Measurements from ENCODE around the gene DOK1. TPM values are rescaled to one million over a fixed set of nuclear protein-coding genes. Genes with fewer than 3 reads are reported as not detected.

Gene DOK1
- total RNA-seq, 2 donors from 2014 or later = 7.9 to 12.4 TPM

DNA sequence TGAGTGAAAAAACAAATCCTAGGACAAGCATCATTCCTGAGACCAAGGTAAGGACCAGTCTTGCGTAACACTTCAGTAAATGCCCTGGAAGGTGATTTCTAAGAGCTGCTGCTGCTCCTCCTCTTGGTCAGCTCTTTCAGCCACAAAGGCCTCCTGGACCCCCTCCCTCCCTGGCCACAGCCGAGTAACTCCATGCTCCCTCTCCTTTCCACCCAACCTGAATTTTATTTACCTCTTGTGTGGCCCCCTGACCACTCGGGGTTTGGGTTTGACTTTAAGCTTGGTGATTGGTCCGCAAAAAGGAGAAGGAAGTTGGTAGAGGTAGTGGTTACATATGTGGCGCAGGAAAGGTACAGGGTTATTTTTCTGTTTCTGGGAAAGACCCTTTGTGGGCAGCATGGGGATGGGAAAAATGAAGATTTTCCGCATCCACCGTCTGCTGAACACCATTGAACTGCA lies 15.6 kb upstream of the DOK1 start:
- intact Hi-C loops (cut with DNase I) = no loop called here
- no peak for DNase-seq
- no peak for ATAC-seq

DNA sequence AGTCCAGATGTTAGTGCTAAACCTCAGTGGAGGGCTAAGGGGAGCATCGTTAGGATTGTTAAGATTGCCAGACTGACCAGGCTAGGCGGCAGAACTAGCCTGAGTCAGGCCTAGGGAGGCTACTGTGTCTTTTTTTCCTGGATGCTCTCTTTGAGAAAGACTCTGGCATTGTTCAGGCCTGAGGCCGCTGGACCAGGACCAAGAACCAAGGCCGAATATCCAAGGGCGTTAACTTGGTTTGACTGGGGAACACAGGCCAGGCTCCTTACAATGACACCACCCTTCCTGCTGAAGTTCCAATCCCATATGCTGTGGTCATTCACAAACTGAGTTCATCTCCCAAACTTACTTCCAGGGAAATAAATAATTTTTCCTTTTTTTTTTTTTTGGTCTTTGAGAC lies 14.2 kb upstream of the DOK1 start:
- DNase-seq (peak; percentile 81), ATAC-seq (peak; percentile 32 to 74)

DNA sequence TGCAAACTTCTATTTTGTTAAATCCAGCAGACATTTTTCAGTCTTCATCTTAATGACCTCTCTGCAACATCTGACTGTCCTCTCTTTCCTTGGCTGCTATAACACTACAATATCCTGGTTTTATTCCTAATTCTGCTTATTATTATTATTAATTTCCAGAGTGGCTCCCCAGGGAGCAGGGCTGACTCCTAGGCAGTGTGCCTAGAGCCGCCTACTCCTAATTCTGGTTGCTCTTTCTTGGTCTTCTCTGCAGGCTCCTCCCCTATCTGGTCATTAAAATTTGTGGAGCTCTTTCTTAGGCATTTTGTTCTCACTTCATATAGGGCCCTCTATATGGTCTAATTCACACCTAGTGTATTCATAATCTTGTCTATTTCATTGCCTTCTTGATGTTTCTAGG lies 11.5 kb upstream of the DOK1 start:
- intact Hi-C loops (cut with DNase I) = no loop called here
- no peak for ATAC-seq

More for the DNA sequence above, 14.2 kb upstream of the DOK1 start:
- intact Hi-C loops (cut with DNase I) = no loop called here

DNA sequence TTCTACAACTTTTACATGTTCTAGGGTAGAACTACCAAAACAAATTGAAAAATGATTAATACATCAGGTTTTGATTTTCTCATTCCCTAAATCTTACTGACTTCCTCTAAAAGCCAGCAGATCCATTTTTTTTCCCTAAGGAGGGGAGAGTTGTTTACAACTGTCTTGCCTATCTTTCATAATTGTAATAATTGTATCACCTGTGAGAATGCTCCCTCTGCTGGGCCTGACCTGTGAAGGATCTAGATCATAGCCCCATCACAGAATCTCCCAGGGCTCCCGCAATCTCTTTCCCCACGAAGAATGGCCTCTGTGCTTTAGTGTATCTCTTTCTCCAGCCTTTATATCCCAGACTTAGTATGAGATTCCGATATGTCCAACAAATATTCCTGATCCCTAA lies 9.9 kb upstream of the DOK1 start:
- DNase-seq (no peak), ATAC-seq (no peak)
- intact Hi-C loops (cut with DNase I) = no loop called here

More for the DNA sequence above, 11.5 kb upstream of the DOK1 start:
- no peak for DNase-seq

DNA sequence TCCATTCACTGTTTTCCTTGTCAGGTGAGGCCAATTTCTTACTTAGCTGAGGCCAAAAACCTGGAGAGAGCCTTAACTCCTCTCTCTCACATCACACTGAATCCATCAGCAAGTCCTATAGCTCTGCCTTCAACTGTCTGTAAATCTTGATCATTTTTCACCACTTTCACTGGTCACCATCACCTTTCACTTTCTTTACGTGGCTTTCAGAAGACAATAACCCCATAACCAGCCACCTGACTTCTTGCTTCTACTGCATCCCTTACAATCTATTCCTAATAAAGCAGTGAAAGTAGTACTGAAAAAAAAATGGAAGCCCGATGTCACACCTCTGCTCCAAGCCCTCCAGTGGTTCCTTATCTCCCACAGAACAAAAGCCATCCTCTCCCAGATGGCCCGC lies 8.5 kb upstream of the DOK1 start:
- ATAC-seq = no peak
- intact Hi-C loops (cut with DNase I) = no loop called here
- no peak for DNase-seq

DNA sequence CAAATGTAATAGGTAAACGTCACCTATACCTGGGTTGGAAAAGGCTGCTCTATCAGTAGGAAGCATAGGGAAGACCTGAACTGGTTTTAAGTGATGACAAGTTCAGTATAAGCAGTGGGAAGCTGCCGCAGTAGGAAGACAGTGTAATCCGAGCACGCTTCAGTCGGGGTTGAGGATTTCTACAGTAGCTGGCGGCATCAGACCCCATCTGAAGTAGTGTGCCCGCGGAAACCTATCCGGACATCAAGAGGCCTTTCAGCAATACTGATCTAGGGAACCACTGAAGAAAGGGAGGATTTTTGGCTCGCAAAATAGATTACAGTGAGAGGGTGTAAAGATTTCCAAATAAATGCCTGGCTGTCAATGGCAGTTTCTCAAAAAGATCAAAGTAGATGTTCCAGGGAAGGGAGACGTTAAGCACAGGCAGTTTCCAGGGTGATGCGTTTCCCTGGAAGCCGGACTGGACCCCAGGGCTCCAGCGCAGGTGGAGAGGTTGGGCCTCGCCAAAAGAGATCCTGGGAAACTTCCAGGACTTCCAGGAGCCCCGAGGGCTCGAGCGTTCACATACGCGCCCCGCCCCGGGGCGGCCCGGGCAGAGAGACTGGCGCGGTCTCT lies 6.1 kb upstream of the DOK1 start:
- ATAC-seq = peak; percentile 3 to 5
- intact Hi-C loops (cut with DNase I) = no loop called here
- DNase-seq = no peak

DNA sequence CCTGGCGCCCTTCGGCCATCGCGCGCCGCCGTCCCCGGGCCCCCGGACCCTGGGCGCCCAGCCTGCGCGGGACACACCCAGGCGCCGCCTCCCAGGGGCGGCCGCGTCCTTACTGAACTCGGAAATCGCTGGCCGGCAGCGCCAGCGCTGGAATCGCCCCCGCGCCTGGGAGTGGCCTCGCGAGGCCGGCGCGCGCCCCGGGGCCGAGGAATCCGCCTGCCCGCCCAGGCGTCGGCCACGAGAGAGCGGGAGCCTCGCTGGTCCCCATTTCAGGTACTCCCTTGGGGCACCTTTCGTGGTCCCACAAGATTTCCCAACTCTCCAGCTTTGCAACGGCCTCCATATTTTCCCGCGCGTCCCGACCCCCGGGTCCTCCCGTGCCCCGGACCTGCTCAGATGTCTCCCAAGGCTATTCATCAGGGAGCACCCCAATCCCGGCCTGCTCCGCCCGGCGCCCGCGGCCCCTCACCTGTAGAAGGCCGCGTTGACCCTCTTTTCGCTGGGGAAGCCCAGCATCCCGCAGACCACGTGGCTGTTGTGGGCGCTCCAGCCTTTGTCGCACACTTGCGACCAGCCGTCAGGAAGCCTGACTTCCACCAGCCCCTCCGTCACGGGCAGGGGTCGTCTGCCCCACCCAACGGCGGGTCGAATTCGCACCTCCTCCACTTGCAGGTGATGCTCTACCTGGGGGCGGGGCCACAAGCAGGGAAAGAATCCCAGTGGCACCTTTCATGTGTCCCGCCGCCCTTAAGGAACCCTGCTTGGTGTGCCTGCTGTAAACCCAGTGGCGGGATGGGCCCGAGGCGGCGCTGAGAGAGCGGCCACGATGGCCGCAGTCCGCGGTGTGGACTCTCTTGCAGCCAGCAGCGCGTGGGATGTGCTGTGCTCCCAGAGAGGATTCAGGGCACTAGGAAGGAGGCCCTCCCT lies 5.4 kb upstream of the DOK1 start:
- ATAC-seq (peak; percentile 81 to 88), DNase-seq (peak; percentile 83)
- intact Hi-C loops (cut with DNase I) = no loop called here

DNA sequence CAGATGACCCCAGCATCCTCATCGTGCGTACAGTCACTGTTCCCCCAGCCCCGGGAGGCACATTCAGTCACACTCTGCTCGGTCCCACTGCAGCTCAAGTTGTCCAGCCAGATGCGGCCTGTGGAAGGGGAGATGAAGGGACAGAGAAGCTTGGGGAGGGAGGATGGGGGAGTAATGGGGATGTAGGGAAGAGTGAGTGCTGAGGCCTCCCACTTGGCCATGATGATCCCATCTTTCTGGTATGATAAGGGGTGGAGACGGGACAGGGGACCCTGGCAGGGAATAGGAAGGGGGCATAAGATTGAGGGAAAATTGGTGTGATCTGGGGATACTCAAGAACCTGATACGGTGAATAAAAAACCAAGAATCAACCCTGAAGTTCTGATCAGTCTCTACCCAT lies 4.3 kb upstream of the DOK1 start:
- DNase-seq (no peak), ATAC-seq (no peak)
- intact Hi-C loops (cut with DNase I) = no loop called here

DNA sequence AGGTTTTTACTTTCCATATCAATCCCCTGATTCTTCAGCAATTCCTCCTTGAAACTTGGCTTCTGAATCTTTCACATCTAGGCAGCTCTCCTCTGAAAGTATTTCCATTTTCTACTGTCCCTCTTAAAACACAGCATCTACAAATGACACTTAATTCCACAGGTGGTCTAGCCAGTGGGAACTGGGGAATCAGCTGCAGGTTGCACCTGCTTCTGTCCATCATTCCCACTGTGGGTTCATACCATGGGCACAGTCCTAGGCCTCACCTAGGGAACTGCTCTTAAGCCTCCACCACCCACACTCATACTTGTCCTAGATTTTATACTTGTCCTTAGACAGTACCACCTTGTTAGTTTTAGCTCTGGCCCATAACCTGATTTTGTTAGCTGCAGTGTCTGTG lies 3.0 kb upstream of the DOK1 start:
- intact Hi-C loops (cut with DNase I) = no loop called here
- DNase-seq (no peak), ATAC-seq (no peak)

DNA sequence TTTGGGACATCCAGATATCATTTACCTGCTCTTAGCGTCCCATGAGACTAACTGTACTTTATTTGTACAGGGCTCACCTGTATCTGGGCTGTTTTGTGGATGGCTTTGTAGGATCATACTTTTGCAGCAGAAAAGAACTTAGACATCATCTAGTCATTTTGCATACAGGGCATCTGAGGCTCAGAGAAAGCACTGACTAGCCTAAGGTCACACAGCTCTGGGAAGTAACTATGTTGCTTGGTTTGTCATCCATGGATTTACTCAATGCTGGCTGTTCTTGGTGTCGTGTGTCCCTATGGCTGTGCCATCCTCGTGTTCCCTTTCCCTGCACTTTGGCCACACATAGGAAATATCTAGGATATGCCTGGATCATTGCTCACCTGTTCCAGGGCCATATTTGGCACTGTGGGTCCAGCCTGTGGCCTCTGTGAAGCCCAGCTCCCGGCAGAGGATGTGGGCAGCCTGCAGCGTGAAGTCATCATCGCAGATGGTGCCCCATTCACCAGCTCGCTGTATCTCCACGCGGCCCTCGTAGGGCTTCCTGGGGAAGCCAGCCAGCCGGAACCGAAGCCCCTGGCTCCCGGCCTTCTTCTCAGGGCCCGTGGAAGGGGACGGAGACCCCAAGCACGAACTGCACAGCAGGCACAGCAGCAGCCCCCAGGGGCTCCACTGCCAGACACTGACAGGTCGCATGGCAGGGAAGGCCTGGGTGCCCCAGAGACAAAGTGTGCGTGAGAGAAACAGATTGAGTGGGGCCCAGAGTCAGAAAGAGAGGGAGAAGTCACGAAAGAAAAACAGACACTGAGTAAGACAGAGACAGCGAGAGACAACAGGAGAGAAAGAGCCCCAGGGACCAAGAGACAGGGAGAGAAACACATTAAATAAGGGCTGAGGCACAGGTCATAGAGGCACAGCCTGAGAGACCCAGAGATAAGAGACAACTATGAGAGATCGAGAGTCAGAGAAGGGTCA lies 2.3 kb upstream of the DOK1 start:
- intact Hi-C loops (cut with DNase I) = no loop called here
- no peak for DNase-seq

DNA sequence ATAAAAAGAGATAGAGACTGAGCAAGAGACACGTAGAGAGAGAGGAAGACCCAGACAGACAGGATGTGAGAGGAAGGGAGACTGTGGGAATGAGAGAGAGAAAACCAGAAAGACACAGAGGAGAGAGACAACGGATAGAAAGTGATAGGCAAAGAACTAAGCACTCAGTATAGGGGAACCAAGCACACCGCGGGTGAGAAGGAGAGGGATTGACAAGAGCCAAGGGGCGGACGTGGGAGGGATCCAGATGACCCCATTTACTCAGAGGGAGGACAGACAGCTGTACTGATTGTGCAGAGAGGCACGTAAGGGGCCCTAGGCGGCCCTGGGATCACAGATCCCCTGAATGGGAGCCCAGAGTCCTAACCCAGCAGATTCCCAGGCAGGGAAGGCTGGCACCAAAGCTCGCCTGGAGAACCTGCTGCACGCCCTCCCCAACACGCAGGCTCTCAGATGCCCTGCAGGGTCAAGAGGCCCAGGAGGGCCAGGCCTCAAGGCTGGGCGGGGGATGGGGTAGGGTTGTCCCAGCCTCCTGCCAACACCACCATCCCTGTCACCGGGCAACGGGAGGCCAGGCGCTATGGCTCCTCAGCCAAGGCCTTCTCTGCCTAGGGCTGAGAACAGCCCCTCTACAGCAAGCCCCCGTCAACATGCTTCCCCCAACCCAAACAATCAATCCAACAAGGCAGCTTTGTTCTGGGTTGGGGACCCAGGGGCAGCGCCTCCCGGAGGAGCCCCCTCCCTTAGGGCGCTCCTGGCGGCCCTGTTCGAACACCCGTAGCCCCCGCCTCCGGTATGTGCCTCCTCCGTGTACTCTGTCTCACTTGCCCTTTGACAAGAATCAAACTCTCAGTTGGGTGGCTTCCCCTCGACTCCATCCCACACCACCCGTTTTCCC lies 1.4 kb upstream of the DOK1 start:
- DNase-seq = no peak
- peak in 1 of 2 donors; percentile 1 for ATAC-seq
- intact Hi-C loops (cut with DNase I) = no loop called here

More for the DNA sequence above, 2.3 kb upstream of the DOK1 start:
- ATAC-seq = no peak

DNA sequence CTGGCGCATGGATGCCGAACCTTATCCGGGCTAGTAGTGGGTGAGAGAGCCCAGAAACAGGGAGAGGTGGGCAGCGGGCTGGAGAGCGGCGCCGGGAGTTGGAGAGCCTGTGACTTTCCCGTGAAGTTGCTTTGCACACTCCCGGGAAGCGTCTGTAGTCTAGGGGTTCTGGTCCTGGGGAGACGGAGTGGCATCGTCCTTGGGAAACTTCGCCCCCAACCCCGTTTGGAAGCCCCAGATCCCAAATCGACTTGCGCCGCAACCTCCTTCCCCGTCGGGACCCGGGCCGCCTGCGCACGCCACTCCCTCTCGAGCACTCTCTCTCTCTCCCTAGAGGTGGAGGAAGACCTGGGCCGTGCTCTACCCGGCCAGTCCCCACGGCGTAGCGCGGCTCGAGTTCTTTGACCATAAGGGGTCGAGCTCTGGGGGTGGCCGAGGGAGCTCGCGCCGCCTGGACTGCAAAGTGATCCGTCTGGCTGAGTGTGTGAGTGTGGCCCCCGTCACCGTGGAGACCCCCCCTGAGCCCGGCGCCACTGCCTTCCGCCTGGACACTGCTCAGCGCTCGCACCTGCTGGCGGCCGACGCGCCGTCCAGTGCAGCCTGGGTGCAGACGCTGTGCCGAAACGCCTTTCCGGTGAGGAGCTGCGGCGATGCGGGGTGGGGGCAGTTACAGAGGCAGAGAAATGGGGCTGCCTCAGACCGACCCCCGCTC lies 456 bp downstream of the DOK1 start:
- DNase-seq (peak; percentile 61), ATAC-seq (peak; percentile 31 to 59)
- intact Hi-C loops (cut with DNase I) = no loop called here

DNA sequence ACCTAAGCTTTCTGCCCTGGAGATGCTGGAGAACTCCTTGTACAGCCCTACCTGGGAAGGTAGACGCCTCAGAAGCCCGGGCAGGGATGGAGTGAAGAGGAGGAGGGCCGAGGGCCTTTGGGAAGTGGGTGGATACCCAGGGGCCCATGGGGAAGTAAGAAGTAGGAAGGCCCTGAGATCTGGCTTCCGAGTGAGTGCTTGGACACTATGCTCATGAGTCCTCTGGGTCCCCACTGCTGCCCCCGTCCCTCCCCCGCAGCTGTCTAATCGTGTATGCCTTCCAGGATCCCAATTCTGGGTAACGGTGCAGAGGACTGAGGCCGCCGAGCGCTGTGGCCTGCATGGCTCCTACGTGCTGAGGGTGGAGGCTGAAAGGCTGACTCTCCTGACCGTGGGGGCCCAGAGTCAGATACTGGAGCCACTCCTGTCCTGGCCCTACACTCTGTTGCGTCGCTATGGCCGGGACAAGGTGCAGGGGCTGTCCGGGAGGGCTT lies 1.1 kb downstream of the DOK1 start:
- DNase-seq = no peak

DNA sequence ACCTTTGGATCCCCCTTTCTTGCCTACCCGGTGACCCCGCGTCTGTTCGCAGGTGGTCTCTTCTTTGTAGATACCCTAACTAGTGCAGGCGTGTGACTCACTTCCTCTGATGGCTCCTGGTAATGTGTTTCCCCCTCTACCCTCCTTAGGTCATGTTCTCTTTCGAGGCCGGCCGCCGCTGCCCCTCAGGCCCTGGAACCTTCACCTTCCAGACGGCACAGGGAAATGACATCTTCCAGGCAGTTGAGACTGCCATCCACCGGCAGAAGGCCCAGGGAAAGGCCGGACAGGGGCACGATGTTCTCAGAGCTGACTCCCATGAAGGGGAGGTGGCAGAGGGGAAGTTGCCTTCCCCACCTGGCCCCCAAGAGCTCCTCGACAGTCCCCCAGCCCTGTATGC lies 1.6 kb downstream of the DOK1 start:
- no peak for ATAC-seq
- intact Hi-C loops (cut with DNase I) = no loop called here
- no peak for DNase-seq

More for the DNA sequence above, 1.1 kb downstream of the DOK1 start:
- intact Hi-C loops (cut with DNase I) = no loop called here
- ATAC-seq = no peak

DNA sequence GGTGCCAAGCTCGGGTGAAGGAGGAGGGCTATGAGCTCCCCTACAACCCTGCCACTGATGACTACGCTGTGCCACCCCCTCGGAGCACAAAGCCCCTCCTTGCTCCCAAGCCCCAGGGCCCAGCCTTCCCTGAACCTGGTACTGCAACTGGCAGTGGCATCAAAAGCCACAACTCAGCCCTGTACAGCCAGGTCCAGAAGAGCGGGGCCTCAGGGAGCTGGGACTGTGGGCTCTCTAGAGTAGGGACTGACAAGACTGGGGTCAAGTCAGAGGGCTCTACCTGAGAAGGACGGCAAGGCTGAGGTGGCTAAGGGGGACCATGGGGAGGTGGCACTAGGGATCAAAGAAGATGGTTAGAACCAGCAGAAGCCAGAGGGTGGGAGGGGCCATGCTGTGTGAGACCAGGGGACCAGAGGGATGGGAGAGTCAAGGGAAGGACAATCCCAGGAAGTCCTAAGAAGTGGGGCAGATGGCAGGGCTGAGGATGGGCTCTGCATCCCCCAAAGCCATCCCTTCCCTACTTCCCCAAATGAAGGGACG lies 2.4 kb downstream of the DOK1 start:
- intact Hi-C loops (cut with DNase I) = no loop called here
- DNase-seq = no peak
- no peak for ATAC-seq

DNA sequence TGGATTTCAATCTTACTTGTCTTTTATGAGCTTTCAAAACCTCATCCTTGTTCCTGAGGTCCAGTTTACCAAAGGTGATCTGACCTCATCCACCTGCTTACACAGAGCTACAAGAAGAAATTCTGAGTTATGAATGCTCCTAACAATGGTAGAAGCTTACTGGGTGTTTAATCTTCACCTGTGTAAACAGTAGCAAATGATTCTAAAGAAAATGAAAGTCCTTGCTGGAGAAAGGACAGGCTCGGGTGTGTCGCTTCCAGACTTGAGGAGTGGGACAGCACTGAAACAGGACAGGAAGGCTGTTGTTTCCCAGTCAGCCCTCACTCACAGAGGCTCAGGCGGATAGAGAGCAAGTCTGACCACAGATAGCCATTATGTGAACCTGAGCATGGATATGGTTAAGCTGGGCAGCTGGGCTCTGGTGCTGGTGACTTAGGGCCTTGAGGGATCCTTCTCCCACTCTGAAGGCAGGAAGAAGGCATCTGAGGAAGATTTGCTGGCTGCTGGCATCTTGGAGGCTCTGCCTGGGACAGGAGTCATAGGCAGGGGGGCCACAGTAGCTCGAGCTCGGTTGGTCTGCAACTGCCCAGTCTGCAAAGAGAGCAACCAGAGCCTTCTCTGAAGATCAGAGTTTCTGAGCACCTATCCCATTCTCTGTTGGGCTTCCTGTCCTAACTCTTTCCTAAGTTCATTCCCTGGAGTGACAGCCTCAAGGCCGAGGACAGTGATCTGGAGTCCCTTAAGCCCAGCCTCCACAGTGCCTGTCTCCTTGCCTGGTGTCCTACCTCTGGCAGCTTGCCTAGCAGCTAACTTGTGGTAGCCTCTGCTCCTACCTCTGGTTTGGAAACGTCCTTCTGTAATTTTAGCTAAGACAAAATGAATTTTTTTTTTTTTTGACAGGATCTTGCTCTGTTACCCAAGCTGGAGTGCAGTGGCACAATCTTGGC lies 4.0 kb downstream of the DOK1 start:
- intact Hi-C loops (cut with DNase I) = no loop called here
- no peak for DNase-seq
- no peak for ATAC-seq
